GM18519 (cell line): ENCODE measurements around the gene TTC38.
"Not testable (repeated sequence)": the region's sequence is repeated elsewhere in the genome, so short reads cannot be mapped to it uniquely, and the experiment has no call there.

Experiments used
- ATAC-seq: cut with Tn5 transposase; IDR thresholded peaks from one replicate; pipeline ENCODE4 v1.9.1; 2021; ENCODE audit warnings: mild to moderate bottlenecking, moderate library complexity; ENCODE audit not compliant: unreplicated experiment, low FRiP score

The TTC38 gene

DNA sequence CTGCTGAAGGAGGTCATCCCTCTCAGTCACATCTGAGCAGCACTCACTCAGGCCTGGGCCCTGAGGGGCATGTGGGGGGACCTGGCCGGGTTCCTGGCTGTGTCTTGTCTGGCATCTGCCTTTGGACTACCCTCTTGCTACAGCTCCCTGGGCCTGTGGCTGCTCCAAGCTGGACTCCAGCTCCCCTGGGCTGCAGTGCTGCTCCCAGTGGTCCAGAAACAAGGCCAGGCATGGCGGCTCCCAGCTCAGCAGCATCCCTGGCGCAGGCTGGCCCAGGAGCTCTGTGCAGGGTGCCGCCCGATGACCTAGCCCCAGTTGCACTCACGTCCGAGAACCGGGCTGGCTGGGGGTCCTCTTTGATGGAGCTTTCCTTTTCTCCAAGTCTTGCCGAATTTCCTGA is 23.0 kb upstream of the TTC38 start:
- no peak for ATAC-seq

DNA sequence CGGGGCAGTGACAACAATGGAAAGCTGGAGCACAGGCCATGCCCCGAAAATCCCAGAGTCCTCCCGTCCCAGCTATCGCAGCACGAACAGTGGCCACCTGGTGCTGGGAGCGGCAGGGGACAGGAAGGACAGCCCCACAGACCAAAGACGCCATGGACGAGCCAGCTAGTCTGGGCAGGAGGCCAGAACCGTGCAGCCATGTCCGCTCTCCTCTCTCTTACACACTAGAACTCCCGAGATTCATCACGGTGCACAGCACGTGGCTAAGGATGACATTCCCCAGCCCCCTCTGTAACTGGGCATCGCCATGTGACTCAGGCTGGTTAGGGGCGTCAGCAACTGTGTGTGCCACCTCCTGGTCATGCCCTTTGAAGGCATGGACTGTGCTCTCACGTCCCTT is 22.3 kb upstream of the TTC38 start:
- no peak for ATAC-seq

DNA sequence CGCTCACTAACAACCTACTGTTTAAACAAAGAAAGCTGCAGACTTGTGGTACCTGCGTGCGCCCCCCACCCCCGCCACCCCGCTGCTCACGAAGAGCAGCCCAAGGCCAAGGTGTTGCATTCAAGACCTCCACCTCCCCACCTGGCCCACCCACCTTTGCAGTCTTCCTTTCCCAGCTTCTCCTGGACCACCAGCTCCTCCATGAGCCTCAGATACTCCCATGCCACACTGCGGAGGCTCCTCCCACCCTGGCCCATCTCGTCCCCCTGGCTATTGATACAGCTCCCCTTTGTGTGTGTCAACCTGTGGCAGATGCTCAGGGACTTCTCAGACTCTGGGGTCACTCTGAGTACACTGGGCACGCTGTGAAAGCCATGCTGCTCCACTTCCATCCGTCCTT is 21.6 kb upstream of the TTC38 start:
- no peak for ATAC-seq

DNA sequence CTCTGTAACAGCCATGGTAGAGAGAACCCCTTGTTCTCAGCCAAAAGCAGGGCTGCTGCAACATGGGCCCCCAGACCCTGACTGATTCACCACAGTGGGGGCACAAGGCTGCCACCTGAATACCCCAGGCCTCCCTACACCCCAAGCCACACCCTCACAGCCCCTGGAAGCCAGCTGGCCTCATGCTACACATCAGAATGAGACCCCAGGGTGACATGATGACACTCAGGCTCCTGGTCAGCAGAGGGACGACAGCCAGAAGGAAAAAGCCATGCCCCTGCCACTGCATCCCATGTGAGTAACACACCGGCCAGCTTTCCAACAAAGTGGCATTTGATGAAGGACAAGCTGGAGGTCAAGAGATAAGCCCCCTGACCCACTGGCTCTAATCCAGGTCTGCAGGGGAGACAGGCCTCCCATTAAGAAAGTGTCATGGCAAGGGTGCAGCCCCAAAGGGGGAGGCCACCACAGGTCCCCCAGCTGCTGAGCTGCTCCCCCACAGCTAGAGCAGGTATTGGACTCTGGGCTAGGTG is 20.3 kb upstream of the TTC38 start:
- no peak for ATAC-seq

DNA sequence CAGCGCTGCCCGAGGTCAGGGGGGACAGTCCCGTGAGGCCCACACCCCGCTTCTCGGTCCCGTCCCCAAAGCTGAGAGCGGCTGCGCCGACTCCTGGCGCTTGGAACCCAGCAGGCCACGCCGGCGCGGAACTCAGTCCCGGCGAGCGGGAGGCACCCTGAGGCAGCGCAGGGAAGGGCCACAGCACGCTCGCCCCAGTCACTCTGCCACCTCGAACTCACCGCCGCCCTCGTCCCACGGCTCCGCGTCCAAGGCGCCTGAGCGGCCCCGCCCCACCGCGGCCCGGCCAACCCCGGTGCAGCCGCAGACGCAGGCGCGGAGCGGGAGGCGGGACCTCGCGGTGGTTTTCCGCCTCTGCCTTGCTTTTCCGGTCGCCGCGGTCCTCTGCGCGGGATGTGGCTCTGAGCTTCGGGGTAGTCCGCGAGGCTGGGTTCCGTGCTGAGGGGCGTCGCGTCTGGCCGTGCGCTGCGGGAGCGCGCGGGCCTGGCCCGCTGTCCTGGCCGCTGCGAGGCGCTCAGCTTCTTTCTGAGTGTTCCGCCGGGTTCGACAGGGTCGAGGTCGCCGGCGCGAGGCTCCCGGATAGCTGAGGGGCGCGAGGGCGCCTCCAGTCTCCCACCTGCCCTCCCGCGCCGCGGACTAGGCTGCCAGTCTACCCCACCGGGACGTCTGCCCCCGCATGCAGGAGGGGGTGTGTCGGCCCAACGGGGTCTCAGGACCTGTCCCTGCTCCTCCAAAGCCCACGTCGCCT is 17.6 kb upstream of the TTC38 start, which contains the start of gene CDPF1:
CDPF1 (minus strand) TSS at position 259 of the 748 bp plus-strand sequence. CDS start 2,009 bp downstream, outside the sequence.
- peak; percentile 48 for ATAC-seq

DNA sequence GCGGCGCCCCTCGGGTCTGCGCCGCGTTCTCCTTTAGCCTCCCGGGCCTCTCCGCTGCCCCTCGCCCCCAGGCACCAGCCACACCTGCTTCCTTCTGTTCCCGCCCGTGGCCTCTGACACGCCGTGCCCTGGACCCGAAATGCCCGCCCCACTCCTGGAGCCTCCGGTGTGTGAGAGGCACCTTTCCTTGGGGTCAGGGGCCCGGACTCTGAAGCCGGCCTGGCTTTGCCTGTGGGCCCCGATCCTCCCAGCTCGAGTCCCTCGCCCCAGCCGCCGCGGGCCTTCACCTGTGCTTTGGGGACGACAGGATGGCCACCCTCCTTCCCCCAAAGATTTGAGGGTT is 17.1 kb upstream of the TTC38 start:
- no peak for ATAC-seq

DNA sequence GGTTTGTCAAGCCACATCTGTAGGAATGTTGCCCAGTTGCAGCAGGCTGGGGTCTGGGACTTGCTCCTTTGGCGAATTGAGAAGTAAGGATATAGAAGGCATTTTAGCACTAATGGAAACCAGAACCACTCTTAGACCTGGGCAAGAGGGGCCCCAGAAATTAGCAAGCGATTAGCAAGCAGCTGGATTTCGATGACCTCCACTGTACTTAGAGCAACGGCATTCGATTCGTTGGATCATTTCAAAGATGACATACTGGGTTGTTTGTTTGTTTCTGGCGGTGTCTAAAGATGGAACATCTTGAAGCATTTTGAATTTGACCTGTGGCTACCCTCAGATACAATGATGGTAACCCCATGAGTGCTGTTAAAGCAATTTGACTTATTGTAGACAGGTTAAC is 16.5 kb upstream of the TTC38 start:
- ATAC-seq, result no peak

DNA sequence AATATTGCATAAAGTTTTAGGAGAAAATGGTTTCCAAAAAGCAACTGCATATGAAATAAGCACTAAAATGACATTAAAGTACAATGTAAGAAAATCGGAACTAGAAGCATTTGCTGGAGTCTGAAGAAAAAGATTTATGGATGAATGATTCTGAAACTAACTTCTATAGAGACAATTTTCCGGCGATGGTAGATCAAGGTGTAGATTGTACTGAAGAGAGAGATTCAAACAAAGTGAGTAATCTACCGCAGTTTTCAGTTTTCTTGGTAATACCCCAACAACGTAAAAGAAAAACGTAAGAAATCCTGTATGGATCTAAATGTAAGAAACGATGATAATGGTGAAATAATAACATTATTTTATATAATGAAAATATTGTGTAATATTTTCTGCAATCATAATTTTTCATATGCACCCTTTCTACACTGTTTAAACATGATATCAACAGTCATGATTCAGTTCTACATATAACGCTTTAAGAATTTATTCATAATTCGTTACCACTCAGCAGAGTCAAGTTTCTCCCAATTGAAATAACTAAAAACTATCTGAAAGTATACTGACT is 15.9 kb upstream of the TTC38 start:
- no peak for ATAC-seq

DNA sequence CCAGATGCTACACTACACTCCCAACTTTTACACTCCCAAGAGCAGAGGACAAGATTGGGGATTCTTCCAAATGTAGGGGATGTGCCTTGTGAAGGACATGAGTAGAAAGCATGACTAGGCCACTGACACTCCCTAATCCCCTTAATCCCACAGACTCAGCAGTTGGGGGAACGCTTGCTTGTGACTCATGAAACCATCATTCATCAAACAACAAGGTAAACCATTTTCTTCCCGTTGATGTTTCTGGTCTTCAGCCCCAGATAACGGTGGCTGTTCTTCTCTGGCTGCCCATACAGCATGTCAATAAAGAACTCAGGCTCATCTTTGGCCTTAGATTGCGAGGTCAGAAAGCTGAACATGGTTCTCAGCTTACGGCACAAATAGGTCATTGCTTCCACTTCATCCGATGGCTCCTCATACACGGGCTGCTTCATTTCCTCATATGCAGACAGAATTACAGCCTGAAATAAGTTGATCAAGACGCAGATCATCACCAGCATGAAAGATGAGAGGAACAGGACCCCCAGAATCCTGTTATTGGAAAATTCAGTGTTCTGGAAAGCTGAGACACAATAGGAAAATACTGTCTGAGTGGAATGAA is 11.3 kb upstream of the TTC38 start:
- no peak for ATAC-seq

DNA sequence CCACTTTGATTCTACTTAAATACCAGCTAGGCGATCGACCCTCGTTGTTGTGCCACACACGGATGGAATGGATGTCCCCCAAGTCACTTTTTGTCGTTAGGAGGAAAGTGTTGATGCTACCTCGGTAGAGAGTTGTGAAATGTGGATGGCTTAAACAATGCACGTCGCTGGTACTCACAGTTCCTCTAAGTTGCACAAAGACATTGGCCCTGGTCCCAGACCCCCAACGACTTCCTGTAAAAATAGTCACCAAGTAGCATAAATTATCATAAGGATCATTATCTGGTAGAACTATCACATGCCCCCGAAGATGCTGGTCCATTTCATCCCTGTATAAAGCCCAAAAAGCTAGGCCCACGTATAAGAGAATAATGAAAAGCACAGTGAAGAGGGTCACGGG is 8.4 kb upstream of the TTC38 start:
- no peak for ATAC-seq

DNA sequence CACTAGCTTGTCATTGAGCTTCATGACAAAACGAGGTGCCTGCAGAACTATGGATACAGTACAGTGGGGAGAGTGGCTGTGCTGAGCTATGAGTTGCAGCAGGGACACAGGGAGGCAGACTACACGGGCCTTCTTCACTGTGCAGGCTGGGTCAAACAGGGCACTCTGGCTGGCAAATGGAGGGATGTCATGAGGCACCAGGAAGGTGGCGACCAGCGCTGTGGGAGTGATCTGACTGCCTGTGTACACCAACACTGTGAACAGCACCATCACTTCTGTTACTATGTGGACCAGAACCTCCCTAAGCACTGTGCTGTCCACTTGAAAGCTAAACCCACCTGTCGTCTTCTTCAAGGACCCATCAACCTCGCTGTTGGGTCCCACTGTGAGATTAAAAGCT is 7.8 kb upstream of the TTC38 start:
- no peak for ATAC-seq

DNA sequence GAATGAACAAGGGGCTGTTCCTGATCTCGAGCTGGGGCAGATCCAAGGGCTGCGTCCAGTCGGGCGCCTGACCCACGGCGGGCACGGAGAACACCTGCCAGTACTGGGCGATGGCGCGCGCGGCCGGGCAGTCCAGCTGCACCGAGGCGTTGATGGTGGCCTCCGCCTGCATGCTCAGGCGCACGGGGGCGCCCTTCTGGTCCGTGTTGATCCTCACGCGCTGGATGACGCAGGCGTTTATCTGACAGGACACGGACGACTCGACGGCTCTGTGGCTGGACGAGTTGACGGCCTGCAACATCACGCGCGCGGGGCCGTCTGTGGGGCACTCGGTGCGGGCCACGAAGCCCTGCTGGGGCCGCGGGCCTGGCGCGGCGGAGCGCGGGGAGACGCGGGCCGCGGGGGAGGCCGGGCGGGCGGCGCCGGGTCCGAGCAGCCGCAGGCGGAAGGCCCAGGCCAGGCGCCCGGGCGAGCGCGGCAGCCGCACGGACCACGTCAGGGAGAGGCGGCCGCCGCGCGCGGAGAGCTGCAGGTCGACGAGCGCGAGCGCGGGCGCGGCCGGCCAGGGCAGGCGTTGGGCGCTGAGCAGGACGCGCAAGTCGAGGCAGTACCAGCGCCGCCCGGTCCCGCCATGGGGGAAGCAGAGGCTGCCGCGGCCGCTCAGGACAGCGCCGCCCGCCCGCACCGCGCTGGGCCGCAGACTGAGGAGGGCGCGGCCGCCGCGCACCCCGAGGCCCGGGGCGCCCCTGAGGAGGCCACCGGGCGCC is 5.2 kb upstream of the TTC38 start:
- no peak for ATAC-seq

DNA sequence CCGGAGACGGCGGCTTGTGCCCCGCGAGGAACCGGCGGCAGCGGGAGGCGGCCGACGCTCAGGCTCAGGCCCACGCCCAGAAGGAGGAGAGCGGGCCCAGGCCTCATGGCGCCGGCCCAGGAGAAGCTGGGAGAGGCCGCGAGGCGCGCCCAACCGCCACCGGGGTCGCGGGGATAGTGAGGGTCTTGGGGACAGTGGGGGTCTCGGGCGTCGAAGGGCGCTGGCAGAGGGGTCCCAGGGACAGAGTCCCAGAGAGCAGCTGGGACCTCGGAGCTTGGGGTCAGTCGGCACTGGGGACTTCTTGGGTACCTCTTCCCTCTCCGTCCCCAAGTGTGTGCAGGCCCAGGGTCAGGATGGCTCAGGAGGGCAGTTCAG is 4.6 kb upstream of the TTC38 start, which contains the start of gene PKDREJ:
PKDREJ (minus strand) TSS at position 128 of the 375 bp plus-strand sequence; CDS start at position 107, 21 bp downstream.
- ATAC-seq, result no peak

DNA sequence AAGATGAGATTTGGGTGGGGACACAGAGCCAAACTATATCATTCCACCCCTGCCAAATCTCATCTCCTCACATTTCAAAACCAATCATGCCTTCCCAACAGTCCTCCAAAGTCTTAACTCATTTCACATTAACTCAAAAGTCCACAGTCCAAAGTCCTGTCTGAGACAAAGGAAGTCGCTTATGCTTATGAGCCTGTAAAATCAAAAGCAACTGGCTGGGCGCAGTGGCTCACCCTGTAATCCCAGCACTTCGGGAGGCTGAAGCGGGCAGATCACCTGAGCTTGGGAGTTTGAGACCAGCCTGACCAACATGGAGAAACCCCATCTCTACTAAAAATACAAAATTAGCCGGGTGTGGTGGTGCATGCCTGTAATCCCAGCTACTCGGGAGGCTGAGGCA is 3.3 kb upstream of the TTC38 start:
- ATAC-seq, result not testable (repeated sequence)

DNA sequence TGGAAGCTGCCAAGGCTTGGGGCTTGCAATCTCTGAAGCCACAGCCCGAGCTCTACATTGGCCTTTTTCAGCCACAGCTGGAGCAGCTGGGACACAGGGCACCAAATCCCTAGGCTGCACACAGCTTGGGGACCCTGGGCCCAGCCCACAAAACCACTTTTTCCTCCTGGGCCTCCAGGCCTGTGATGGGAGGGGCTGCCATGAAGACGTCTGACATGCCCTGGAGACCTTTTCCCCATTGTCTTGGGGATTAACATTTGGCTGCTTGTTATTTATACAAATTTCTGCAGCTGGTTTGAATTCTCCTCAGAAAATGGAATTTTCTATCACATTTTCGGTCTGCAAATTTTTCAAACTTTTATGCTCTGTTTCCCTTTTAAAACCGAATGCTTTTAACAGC is 2.2 kb upstream of the TTC38 start:
- not testable (repeated sequence) for ATAC-seq

DNA sequence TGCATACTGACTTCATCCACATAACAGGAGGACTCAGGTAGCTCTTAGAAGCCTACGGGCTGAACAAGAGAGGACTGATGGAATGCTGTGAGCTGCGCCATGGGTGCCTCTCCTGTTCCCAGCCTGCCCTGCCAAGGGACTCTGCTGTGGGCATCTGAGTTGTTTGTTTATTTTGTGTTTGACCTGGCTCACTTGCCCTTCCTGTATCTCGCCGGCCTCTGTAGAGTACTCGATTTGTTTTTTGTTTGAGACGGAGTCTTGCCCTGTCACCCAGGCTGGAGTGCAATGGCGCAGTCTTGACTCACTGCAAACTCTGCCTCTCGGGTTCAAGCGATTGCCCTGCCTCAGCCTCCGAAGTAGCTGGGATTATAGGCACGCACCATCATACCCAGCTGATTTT is 1.8 kb downstream of the TTC38 start:
- ATAC-seq, result no peak

DNA sequence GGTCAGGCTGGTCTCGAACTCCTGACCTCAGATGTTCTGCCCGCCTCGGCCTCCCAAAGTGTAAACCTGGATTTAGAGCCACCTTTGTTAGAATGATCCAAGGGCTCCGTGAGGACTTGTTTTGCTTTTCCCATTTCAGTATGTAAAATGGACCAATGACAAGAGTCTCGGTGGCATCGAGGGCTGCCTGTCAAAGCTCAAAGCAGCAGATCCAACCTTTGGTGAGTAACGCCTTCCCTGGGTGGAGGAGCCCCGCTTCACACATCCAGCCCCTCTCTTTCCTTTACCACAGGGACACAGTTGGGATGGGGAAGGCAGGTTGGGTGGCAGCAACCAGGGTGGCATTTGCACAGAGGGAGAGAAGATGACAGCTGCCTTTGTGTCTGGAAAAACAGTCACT is 4.4 kb downstream of the TTC38 start:
- ATAC-seq, result no peak

DNA sequence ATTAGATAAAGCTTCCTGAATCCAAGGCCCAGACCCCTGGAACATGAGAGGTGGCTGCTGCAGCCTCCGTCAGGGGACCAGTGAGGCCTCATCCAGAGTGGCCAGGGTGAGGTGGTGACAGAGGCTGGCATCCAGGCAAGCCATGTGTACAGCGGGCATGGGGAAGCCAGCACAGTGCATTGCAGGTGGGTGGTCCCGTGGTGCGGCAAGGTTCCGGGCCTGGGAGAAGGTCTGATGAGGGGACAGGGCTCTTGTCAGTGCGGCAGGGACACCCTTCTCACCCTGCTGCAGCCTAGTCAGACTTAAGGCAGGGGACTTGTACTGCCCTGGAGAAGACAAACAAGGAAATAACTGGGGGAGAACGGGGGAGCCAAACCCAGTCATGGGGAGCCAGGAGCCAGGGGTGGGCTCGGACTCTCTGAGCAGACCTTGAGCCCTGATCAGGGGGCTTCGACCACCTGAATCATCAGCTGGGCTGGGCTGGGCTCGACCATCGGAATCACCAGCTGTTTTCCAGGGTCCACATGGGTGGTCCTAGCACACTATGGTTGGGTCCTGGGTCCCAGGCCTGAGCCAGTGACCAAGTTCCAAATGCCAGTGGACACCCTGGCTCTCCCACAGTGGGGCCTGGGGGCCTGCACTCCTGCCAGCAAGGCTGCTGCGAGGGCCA is 5.1 kb downstream of the TTC38 start:
- no peak for ATAC-seq

DNA sequence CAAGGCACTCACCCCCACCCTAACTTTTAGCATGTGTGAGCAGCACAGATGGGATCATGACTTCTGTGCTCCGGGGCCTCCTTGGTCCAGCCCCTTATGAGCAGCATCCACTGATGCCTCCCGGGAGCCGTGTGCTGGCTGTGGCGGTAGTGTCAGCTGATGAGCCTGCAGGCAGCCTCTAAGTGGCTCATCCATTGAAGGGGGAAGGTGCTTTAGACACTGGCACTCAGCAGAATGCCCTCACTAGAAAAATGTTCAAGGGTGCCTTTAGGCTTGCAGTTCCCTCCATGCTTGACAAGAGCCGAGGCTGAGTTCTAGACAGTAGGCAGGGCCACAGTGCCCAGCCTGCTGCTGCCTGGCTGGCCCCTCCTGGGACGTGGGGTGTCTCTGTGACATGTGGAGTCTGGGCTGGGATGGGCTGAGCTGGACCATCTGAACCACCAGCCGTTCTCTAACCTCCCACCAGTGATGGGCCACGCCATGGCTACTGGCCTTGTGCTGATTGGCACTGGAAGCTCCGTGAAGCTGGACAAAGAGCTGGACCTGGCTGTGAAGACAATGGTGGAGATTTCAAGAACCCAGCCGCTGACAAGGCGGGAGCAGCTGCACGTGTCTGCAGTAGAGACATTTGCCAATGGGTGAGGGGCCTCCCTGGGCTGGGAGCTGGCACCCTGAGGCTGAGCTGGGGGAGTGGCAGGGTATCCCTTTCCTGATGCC is 5.8 kb downstream of the TTC38 start:
- no peak for ATAC-seq

DNA sequence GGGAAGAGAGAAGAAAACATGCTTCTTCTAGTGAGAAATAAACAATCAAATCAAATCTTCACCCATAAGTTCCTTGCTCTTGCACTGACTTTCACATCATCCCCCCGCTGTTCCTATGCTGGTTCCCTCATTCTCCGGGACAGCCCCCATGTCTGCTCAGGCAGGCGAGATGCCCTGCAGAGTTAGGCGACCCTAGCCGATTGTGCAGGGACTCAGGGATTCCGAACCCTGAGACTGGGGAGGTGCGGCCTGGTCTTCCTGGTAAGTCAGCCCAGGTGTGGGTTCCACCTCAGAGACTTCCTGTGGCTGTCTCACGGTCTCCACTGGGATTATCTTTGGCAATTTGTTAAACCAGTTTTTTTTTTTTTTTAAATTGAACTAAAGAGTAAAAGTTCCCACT is 6.6 kb downstream of the TTC38 start:
- no peak for ATAC-seq
